Stimulated activated CD8-positive, alpha-beta memory T cell treated with anti-CD3 and anti-CD28 coated beads, Interleukin-15, amount 100 ng/mL, for 24 hours (primary cell): ENCODE data around the gene SMIM20.
"Not testable (repeated sequence)": the region's sequence is repeated elsewhere in the genome, so short reads cannot be mapped to it uniquely, and the experiment has no call there.

Source experiments
- DNase-seq: peaks from one replicate; pipeline ENCODE4 v3.0.0-alpha.2; 2020; ENCODE audit warnings: low read depth

SMIM20 gene

GRCh38 chr4:25913851-25914669 is at the start of gene SMIM20:
TSS of gene SMIM20 (plus strand) at chr4:25914220. CDS start at chr4:25914314, 94 bp downstream.
- peak; percentile 86 for DNase-seq

GRCh38 chr4:25865586-25865985 is 48.4 kb upstream of the SMIM20 start:
- no peak for DNase-seq

GRCh38 chr4:25866401-25866800 is 47.6 kb upstream of the SMIM20 start:
- not testable (repeated sequence) for DNase-seq

- no peak for DNase-seq
These were observed 46.2 kb upstream of the SMIM20 start for GRCh38 chr4:25867781-25868294.

GRCh38 chr4:25870081-25870480 is 43.9 kb upstream of the SMIM20 start:
- no peak for DNase-seq

- no peak for DNase-seq
These were observed 41.0 kb upstream of the SMIM20 start for GRCh38 chr4:25872851-25873631.

- no peak for DNase-seq
These were observed 40.3 kb upstream of the SMIM20 start for GRCh38 chr4:25873632-25874129.

GRCh38 chr4:25874655-25875054 is 39.4 kb upstream of the SMIM20 start:
- no peak for DNase-seq

GRCh38 chr4:25875281-25875745 is 38.7 kb upstream of the SMIM20 start:
- no peak for DNase-seq

- DNase-seq = no peak
These were observed 35.3 kb upstream of the SMIM20 start for GRCh38 chr4:25878676-25879075.

- DNase-seq = no peak
These were observed 34.9 kb upstream of the SMIM20 start for GRCh38 chr4:25879091-25879584.

GRCh38 chr4:25879587-25879986 is 34.4 kb upstream of the SMIM20 start:
- DNase-seq = no peak

GRCh38 chr4:25879991-25880651 is 33.9 kb upstream of the SMIM20 start:
- DNase-seq = no peak

GRCh38 chr4:25881193-25881592 is 32.8 kb upstream of the SMIM20 start:
- no peak for DNase-seq

GRCh38 chr4:25882226-25882625 is 31.8 kb upstream of the SMIM20 start:
- DNase-seq = no peak

- DNase-seq = no peak
These were observed 30.5 kb upstream of the SMIM20 start for GRCh38 chr4:25883565-25883964.

- no peak for DNase-seq
These were observed 29.8 kb upstream of the SMIM20 start for GRCh38 chr4:25884031-25884782.

GRCh38 chr4:25888781-25889180 is 25.2 kb upstream of the SMIM20 start:
- DNase-seq = no peak

GRCh38 chr4:25889589-25890503 is 24.2 kb upstream of the SMIM20 start:
- DNase-seq = no peak
